ENCODE measurements around the gene PLP2.
A peak's percentile ranks its signal among the peaks of the same experiment; 100 is the strongest.
"Not testable (repeated sequence)": the region's sequence is repeated elsewhere in the genome, so short reads cannot be mapped to it uniquely, and the experiment has no call there.

Gene PLP2

GRCh38 chrX:49164589-49165360 lies 6.9 kb upstream of the PLP2 start:
- no peak for DNase-seq

GRCh38 chrX:49165901-49166881 lies 5.5 kb upstream of the PLP2 start:
- DNase-seq: peak; percentile 55

- DNase-seq: peak; percentile 64
These were observed 4.6 kb upstream of the PLP2 start for GRCh38 chrX:49166914-49167739.

GRCh38 chrX:49167740-49168108 lies 4.0 kb upstream of the PLP2 start:
- no peak for DNase-seq

- DNase-seq: peak; percentile 28
These were observed 632 bp downstream of the PLP2 start for GRCh38 chrX:49172280-49172780.

- not testable (repeated sequence) for DNase-seq
These were observed 1.8 kb downstream of the PLP2 start for GRCh38 chrX:49173544-49173943.

- no peak for DNase-seq
These were observed 3.0 kb downstream of the PLP2 start for GRCh38 chrX:49174723-49175122.

GRCh38 chrX:49175435-49176274 lies 4.0 kb downstream of the PLP2 start:
- DNase-seq: no peak

GRCh38 chrX:49176421-49177326 lies 5.0 kb downstream of the PLP2 start:
- DNase-seq: no peak

- no peak for DNase-seq
These were observed 5.7 kb downstream of the PLP2 start for GRCh38 chrX:49177338-49177833.

- no peak for DNase-seq
These were observed 6.3 kb downstream of the PLP2 start for GRCh38 chrX:49177873-49178480.

- no peak for DNase-seq
These were observed 6.8 kb downstream of the PLP2 start for GRCh38 chrX:49178537-49178936.

- DNase-seq: no peak
These were observed 7.7 kb downstream of the PLP2 start for GRCh38 chrX:49179358-49179757.

GRCh38 chrX:49183701-49184281 lies 12.1 kb downstream of the PLP2 start:
- no peak for DNase-seq

- DNase-seq: peak; percentile 89
These were observed 12.9 kb downstream of the PLP2 start for GRCh38 chrX:49184294-49185281.

- peak; percentile 51 for DNase-seq
These were observed 14.7 kb downstream of the PLP2 start, which contains the start of gene PRICKLE3 for GRCh38 chrX:49186125-49187027. Gene PRICKLE3, minus strand, starts transcription at chrX:49186373. Its CDS starts 76 bp downstream, at chrX:49186297.

GRCh38 chrX:49187028-49187394 lies 15.3 kb downstream of the PLP2 start:
- DNase-seq: no peak

Data from fibroblast of skin of right quadriceps (primary cell).